WI38 (cell line): Measurements from ENCODE around the gene RRBP1.

Experiments
- H3K4me3 ChIP-seq: 2 replicates; pipeline ENCODE4 v1.5.1; 2011; ENCODE audit warnings: low read depth, mild to moderate bottlenecking, control low read depth, low read length
- CTCF ChIP-seq: IDR thresholded peaks from 2 replicates; pipeline ENCODE4 v1.5.1; 2012; ENCODE audit warnings: low read depth, mild to moderate bottlenecking, control low read depth, low read length

The RRBP1 gene

GRCh38 chr20:17723301-17723691, 41.3 kb upstream of the RRBP1 start:
- TF ChIP-seq CTCF = no peak

GRCh38 chr20:17722493-17723300, 40.7 kb upstream of the RRBP1 start:
- no peak for TF ChIP-seq CTCF
- no peak overlapping the region for H3K4me3 ChIP-seq

More at GRCh38 chr20:17723301-17723691, 41.3 kb upstream of the RRBP1 start:
- H3K4me3 ChIP-seq = no peak overlapping the region

- no peak overlapping the region for H3K4me3 ChIP-seq
- TF ChIP-seq CTCF = no peak
Measured at GRCh38 chr20:17721802-17722486, 39.9 kb upstream of the RRBP1 start.

GRCh38 chr20:17720755-17721154, 38.7 kb upstream of the RRBP1 start:
- no peak for TF ChIP-seq CTCF
- no peak overlapping the region for H3K4me3 ChIP-seq

- no peak for TF ChIP-seq CTCF
- no peak overlapping the region for H3K4me3 ChIP-seq
Measured at GRCh38 chr20:17716331-17716730, 34.3 kb upstream of the RRBP1 start.

- no peak for TF ChIP-seq CTCF
- H3K4me3 ChIP-seq = no peak overlapping the region
Measured at GRCh38 chr20:17715075-17715474, 33.0 kb upstream of the RRBP1 start.

GRCh38 chr20:17714597-17714996, 32.6 kb upstream of the RRBP1 start:
- no peak for TF ChIP-seq CTCF
- no peak overlapping the region for H3K4me3 ChIP-seq
